CD1c-positive myeloid dendritic cell (primary cell): ENCODE results near the gene OLAH.

Experiments used
- DNase-seq: peaks from one replicate; pipeline ENCODE4 v3.0.0-alpha.2; 2016; ENCODE audit errors: extremely low spot score

The OLAH gene

DNA sequence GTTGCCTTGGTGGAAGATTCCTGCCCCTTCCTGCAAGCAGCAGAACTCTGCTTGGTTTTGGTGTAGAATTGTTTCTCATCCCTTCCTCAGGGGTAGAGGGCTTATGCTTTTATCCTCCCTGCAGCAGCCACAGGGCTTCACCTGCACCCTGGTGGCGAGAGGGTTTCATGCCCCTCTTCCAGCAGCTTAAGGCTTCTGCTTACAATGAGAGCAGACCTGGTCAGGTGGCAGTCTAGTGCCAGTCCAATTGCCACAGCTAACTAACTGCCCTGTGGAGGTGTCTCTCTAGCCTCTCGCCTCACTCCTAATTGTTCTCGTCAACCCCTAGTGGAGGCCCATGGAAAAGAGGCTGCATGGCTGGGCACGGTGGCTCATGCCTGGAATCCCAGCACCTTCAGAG is 25.5 kb downstream of the OLAH start:
- no peak for DNase-seq

- no peak for DNase-seq
These were observed 28.6 kb downstream of the OLAH start for GRCh38 chr10:15072358-15072757.

DNA sequence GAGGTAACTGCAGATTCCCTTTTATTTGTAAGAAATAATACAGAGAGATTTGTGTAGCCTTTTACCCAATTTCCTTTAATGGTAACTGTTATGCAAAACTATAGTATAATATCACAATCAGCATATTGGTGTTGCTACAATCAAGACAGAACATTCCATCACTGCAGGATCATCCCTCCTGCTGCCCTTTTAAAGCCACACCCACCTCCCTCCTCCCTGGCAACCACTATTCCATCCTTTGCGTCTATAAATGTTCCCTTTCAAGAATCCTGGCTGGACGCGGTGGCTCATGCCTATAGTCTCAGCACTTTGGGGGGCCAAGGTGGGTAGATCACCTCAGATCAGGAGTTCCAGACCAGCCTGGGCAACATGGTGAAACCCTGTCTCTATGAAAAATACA is 31.7 kb downstream of the OLAH start:
- DNase-seq: no peak

- DNase-seq: no peak
These were observed 40.1 kb downstream of the OLAH start for GRCh38 chr10:15083674-15084501.

GRCh38 chr10:15084502-15084922 is 40.8 kb downstream of the OLAH start:
- DNase-seq: peak; percentile 27

DNA sequence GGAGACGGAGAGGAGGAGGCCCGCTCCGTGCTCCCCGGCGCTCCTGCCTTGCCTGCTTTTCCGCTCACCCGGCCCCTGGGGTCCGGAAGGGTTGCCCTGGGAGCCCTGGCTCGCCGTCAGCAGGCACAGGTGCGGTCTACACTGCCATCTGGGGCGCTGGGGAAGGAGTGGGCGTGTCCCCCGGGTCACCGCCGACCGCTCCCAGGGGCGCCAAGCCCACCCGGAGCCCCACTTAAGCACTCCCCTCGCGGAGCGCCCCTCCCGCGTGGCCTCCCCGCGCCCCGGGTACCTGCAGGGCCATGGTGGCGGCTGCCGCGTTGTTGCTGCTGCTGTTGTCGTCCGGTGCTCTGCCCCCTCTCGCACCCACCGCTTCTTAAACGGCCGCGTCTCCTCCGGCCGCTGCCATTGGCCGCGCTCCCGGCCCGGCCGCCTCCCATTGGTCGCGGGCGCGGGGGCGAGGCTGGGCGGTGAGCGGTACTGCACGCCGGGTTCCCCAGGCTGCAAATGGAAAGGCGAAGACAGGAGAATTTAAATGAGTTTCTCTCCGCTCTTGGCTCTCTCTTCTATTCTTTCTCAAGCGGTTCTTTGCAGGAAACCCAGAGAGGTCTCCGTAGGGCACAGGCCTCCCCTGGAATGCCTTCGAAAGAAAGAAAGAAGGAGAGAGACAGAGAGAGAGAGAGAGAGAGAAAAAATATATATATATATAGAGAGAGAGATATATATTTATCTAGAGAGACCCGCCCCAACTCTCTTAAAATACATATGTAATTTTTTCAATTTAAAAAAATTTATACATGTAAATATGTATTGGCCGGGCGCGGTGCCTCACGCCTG is 44.9 kb downstream of the OLAH start, which contains the start of gene ACBD7:
ACBD7 (minus strand) TSS at position 349 of the 834 bp plus-strand sequence; CDS start at position 301, 48 bp downstream.
- DNase-seq: peak; percentile 84

GRCh38 chr10:15091418-15091817 is 47.7 kb downstream of the OLAH start:
- no peak for DNase-seq

DNA sequence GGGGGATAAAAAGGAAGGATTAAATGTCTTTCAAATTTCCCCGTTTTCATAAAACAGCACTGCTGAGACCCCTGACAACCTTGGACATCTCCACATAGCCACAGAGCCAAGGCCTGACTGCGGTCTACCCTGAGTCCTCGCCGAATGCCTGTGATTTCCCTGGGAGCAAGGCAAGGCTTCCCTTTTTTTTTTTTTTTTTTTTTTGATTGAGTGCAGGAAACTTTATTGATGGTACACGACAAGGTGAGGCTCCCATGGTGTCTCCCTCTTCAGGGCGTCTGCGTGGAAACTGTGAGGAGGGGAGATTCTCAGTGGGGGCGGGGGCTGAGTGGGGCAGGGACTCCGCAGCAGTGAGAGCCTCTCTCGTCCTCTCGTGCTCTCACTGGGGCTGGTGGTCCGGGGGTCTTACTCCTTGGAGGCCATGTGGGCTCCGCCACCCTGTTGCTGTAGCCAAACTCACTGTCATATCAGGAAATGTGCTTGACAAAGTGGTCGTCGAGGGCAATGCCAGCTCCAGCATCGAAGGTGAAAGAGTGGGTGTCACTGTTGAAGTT is 49.2 kb downstream of the OLAH start:
- no peak for DNase-seq

GRCh38 chr10:15096661-15097010 is 52.9 kb downstream of the OLAH start:
- peak; percentile 5 for DNase-seq

DNA sequence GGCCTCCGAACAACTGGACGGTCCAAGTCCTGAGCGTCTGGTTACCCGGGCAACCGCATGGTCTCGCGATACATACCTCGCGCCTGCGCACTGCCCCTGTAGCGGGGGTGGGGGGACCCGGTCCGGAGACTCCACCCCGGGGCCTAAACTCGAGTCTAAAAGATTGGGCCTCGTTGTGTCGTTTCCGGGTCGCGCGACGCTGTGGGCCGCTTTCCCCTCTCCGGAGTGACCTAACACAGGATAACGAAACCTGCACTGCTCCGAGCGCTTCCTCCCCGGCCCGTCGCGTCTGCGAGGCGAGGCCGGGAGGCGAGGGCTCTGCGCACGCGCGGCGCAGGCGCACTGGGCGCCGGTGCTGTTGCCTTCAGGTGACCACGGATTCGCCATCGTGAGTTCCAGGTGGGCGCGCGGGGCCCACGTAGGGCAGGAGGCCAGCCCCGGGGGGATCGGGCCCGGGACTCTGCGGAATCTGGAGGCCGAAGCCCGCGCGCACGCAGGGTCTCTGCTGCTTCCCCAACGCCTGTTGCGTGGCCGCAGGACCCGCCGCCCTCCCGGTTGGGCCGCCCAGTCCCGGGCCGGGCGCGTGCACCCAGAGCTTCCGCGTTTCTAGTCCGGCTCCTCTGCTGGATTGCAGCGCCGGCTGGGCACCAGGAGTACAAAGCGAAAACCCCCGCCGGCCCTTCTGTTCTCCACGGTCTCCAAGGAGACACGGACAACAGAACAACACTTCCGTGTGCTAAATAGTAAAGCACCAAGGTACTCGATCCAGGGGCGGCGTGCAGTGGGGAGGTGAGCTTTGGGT is 53.5 kb downstream of the OLAH start, which contains the start of gene RPP38:
RPP38 (plus strand) TSS at position 345 of the 802 bp plus-strand sequence. CDS start 5,960 bp downstream, outside the sequence.
- DNase-seq: peak; percentile 97

- no peak for DNase-seq
These were observed 56.1 kb downstream of the OLAH start for GRCh38 chr10:15099886-15100285.

DNA sequence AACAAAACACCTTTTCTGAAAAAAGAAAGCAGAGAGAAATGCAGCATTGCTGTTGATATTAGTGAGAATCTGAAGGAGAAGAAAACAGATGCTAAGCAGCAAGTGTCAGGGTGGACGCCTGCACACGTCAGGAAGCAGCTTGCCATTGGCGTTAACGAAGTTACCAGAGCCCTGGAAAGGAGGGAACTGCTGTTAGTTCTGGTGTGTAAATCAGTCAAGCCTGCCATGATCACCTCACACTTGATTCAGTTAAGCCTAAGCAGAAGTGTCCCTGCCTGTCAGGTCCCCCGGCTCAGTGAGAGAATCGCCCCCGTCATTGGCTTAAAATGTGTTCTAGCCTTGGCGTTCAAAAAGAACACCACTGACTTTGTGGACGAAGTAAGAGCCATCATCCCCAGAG is 59.8 kb downstream of the OLAH start:
- no peak for DNase-seq

GRCh38 chr10:15106352-15107013 is 62.7 kb downstream of the OLAH start:
- DNase-seq: peak; percentile 78

DNA sequence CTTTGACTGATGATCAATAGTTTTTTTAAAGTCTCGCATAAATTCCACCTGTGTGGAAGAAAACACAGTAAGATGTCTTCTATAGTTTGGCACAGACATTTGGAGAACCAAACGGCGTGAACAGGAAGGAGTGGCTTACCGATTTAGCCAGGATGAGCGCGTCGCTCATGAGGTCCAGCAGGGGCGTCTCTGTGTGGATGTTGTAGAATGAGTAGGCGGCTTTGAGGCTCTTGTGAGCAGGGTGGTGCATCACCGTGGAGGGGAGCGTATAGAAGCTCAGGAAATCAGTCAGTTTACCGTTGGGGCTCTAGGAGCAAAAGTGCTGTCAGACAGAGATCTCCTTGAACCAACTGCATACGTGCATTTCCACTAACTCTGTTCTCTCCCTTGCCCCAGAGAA is 68.9 kb downstream of the OLAH start:
- DNase-seq: no peak

DNA sequence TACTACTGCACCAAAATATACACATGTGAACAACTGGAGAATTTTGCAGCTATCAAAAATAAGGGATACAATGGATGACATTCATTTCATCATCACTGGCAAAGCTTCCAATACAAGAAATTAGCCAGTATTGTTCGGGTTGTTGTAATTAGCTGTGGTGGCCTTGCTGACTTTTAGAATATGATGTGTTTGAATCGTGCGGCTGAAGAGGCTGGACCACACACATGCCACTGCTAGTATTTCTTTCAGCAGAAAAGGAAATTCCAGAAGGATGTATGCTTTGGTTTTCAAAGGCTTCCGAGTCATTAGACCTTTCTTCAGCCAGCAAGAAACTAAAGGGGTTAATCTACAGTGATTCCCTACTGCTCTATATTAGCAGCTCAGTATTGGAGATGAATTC is 70.0 kb downstream of the OLAH start:
- DNase-seq: no peak

DNA sequence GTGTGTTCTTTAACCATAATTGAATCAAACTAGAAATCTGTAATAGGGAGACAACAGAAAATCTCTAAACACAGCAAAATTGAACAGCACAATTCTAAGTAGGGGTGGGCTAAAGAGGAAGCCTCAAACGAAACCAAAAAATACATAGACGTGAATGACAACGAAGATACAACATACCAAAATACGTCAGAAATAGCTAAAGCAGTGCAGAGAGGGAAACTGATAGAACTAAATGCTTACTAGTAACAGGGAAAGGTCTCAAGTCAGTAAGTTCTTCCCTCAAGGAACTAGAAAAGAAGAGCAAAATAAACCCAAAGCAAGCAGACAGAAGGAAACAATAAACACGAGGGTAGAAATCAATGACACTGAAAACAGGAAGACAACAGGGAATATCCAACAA is 72.5 kb downstream of the OLAH start:
- DNase-seq: no peak

- DNase-seq: no peak
These were observed 74.9 kb downstream of the OLAH start for GRCh38 chr10:15118615-15119014.

DNA sequence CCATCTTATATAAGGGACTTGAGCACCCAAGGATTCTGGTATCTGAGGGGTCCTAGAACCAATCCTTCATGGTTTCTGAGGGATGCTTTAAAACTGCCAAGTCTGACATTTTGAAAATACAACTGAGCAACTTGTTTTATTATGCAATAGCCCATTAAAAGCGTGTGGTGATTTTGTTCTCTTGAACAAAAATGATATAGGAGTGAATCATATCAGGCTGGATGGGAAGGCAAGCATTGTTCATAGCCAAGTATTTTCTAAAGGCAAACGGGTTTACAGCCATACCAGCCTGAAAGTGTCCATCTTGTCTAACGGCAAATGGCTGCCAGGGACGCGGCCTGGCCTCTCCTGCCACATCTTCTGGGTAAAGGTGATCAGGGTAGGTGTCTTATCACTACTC is 76.8 kb downstream of the OLAH start:
- no peak for DNase-seq

GRCh38 chr10:15121707-15122106 is 78.0 kb downstream of the OLAH start:
- DNase-seq: no peak

DNA sequence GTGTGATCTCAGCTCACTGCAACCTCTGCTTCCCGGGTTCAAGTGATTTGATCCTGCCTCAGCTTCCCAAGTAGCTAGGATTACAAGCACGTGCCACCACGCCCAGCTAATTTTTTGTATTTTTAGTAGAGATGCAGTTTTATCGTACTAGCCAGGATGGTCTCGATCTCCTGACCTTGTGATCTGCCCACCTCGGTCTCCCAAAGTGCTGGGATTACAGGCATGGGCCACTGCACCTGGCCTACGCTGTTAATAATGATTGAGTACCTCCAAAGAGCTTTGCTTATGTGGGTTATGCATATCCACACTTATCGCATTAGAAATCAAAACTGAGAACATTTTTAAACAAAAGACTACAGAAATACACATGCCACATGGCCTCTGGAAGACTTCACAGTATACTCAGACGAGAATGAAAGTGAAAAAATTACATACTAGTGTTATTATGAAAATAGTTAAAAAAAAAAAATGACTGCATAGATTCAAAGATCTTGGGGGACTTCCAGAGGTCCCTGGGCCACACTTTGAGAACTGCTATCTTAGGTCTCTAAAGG is 78.8 kb downstream of the OLAH start:
- no peak for DNase-seq
